Small intestine (tissue), 7 donors: ENCODE results near the gene NHS. TPM values are rescaled to one million over a fixed set of nuclear protein-coding genes. Genes with fewer than 3 reads are reported as not detected.

ENCODE experiments used
- DNase-seq, 2 donors: peaks; one replicate each; pipeline versions ENCODE4 v3.0.0 to v3.0.0-alpha.2; 2013
- FAIRE-seq: peaks from 2 replicates; lab custom pipeline; 2012; peaks lifted over from hg19 to GRCh38; lab: Jason Lieb, UNC
- H3K27ac ChIP-seq, 3 donors: one replicate each; pipeline ENCODE4 v1.5.1; 2013; ENCODE audit warnings: low read length in 2 of 3, mild to moderate bottlenecking in 2 of 3, control low read depth in 1 of 3, inconsistent platforms in 1 of 3, low read depth in 1 of 3, moderate library complexity in 1 of 3
- H3K27me3 ChIP-seq, 3 donors: one replicate each; pipeline ENCODE4 v1.6.1; 2013; ENCODE audit warnings: low read length in 3 of 3, inconsistent platforms in 1 of 3; ENCODE audit not compliant: control insufficient read depth in 3 of 3, insufficient read depth in 3 of 3
- H3K36me3 ChIP-seq, 3 donors: one replicate each; pipeline ENCODE4 v1.6.1; 2013; ENCODE audit warnings: low read length in 3 of 3, inconsistent platforms in 1 of 3, low read depth in 1 of 3, mild to moderate bottlenecking in 1 of 3, moderate library complexity in 1 of 3; ENCODE audit not compliant: control insufficient read depth in 3 of 3, insufficient read depth in 2 of 3
- H3K4me1 ChIP-seq, 3 donors: one replicate each; pipeline ENCODE4 v1.6.1; 2013; ENCODE audit warnings: low read length in 2 of 3, inconsistent platforms in 1 of 3, low read depth in 1 of 3, mild to moderate bottlenecking in 1 of 3, moderate library complexity in 1 of 3; ENCODE audit not compliant: control insufficient read depth in 3 of 3, insufficient read depth in 2 of 3
- H3K4me3 ChIP-seq, 3 donors: one replicate each; pipeline ENCODE4 v1.5.1; 2013; ENCODE audit warnings: low read length in 3 of 3, control low read depth in 1 of 3, inconsistent platforms in 1 of 3, low read depth in 1 of 3, mild to moderate bottlenecking in 1 of 3, moderate library complexity in 1 of 3
- H3K9me3 ChIP-seq, 2 donors: one replicate each; pipeline ENCODE4 v1.6.1; 2013; ENCODE audit warnings: low read depth in 1 of 2, low read length in 1 of 2; ENCODE audit not compliant: control insufficient read depth in 2 of 2, insufficient read depth in 1 of 2
- WGBS, 3 donors: extraction: QIAGEN DNeasy Blood & Tissue Kit; methylation state at CpG; one replicate each; pipeline ENCODE4 v1.1.7; 2013; 5-methylcytosine and 5-hydroxymethylcytosine counted together
- polyA plus RNA-seq, 4 donors: library from polyadenylated mRNA; stranded (reverse) in 3 of 4; unstranded in 1 of 4; fragments of 200-250 nt in 3 of 4; fragments of 120-200 nt in 1 of 4; gene quantifications; one replicate each; pipeline versions ENCODE4 v1.2.1 to v1.2.3, GENCODE V29; 2013
- donor health status: healthy with polysubstance abuse.
- donor health status: control.
- donor health status: control.
- donor health status: Bipolar disorder and iron deficiency.
- donor health status: healthy.

The NHS gene
- polyA plus RNA-seq, 4 donors: under 0.01 to 5.8 (median 0.79) TPM

- Histone ChIP-seq H3K27me3 (no peaks in the 10 kb centered on the region), H3K9me3 (no peaks in the 10 kb centered on the region), H3K4me3 (no peak overlapping the region), H3K27ac (no peak overlapping the region), H3K36me3 (no peaks in the 10 kb centered on the region), H3K4me1 (no peaks in the 10 kb centered on the region)
- WGBS, 3 donors: 12 to 18% (median 18%) methylated on average over 2 of the region's 2 CpGs
- DNase-seq (peak in 1 of 2 donors; percentile 0), FAIRE-seq (no peak)
These were observed 299.6 kb downstream of the NHS start for GRCh38 chrX:17674601-17675000.

GRCh38 chrX:17679261-17679660 lies 304.3 kb downstream of the NHS start:
- H3K4me3 ChIP-seq: no peak overlapping the region
- H3K27me3 ChIP-seq: no peaks in the 10 kb centered on the region
- H3K4me1 ChIP-seq: no peaks in the 10 kb centered on the region
- H3K27ac ChIP-seq: no peak overlapping the region
- H3K9me3 ChIP-seq: no peaks in the 10 kb centered on the region
- H3K36me3 ChIP-seq: no peaks in the 10 kb centered on the region
- DNase-seq: no peak
- no peak for FAIRE-seq

GRCh38 chrX:17679820-17680219 lies 304.8 kb downstream of the NHS start:
- DNase-seq (peak in 1 of 2 donors; percentile 28), FAIRE-seq (no peak)
- Histone ChIP-seq H3K27me3 (no peaks in the 10 kb centered on the region), H3K36me3 (no peaks in the 10 kb centered on the region), H3K27ac (no peak overlapping the region), H3K4me3 (no peak overlapping the region), H3K9me3 (no peaks in the 10 kb centered on the region), H3K4me1 (no peaks in the 10 kb centered on the region)
- WGBS, 3 donors: 22 to 55% (median 35%) methylated on average over 2 of the region's 2 CpGs

- Histone ChIP-seq H3K36me3 (no peaks in the 10 kb centered on the region), H3K4me3 (no peak overlapping the region), H3K27ac (no peak overlapping the region), H3K9me3 (no peaks in the 10 kb centered on the region), H3K27me3 (no peaks in the 10 kb centered on the region), H3K4me1 (no peaks in the 10 kb centered on the region)
- DNase-seq: no peak
- no peak for FAIRE-seq
- WGBS, 3 donors: 62 to 90% (median 70%) methylated on average over 1 of the region's 1 CpG
These were observed 305.9 kb downstream of the NHS start for GRCh38 chrX:17680732-17681413.

- WGBS, 3 donors: 39 to 63% (median 54%) methylated on average over 2 of the region's 2 CpGs
- Histone ChIP-seq H3K36me3 (no peaks in the 10 kb centered on the region), H3K4me3 (no peak overlapping the region), H3K27ac (no peak overlapping the region), H3K4me1 (no peaks in the 10 kb centered on the region), H3K9me3 (no peaks in the 10 kb centered on the region), H3K27me3 (no peaks in the 10 kb centered on the region)
- DNase-seq: no peak
- FAIRE-seq: no peak
These were observed 307.3 kb downstream of the NHS start for GRCh38 chrX:17682259-17682658.

GRCh38 chrX:17685026-17685425 lies 310.0 kb downstream of the NHS start:
- H3K4me1 ChIP-seq: peaks cover 0 to 6% (median 0%) of the 10 kb centered on the region in 3 donors
- no peaks in the 10 kb centered on the region for H3K27me3 ChIP-seq
- H3K4me3 ChIP-seq: no peak overlapping the region
- H3K27ac ChIP-seq: no peak overlapping the region
- H3K9me3 ChIP-seq: no peaks in the 10 kb centered on the region
- FAIRE-seq: no peak
- 76 to 91% (median 86%) methylated on average over 4 of the region's 4 CpGs for WGBS, 3 donors
- peaks cover 0 to 2% (median 0%) of the 10 kb centered on the region in 3 donors for H3K36me3 ChIP-seq
- DNase-seq: no peak

GRCh38 chrX:17687648-17688047 lies 312.6 kb downstream of the NHS start:
- 88 to 95% (median 92%) methylated on average over 14 of the region's 14 CpGs for WGBS, 3 donors
- Histone ChIP-seq H3K4me3 (no peak overlapping the region), H3K4me1 (peaks cover 0 to 6% (median 0%) of the 10 kb centered on the region in 3 donors), H3K27ac (no peak overlapping the region), H3K27me3 (no peaks in the 10 kb centered on the region), H3K36me3 (peaks cover 0 to 6% (median 0%) of the 10 kb centered on the region in 3 donors), H3K9me3 (no peaks in the 10 kb centered on the region)
- DNase-seq (no peak), FAIRE-seq (no peak)

- DNase-seq (peak; percentile 57 to 72), FAIRE-seq (peak; percentile 59)
- H3K27me3 ChIP-seq: no peaks in the 10 kb centered on the region
- H3K9me3 ChIP-seq: no peaks in the 10 kb centered on the region
- WGBS, 3 donors: 11 to 41% (median 19%) methylated on average over 4 of the region's 4 CpGs
- H3K27ac ChIP-seq: no peak overlapping the region
- peaks cover 0 to 10% (median 0%) of the 10 kb centered on the region in 3 donors for H3K36me3 ChIP-seq
- peaks cover 0 to 6% (median 0%) of the 10 kb centered on the region in 3 donors for H3K4me1 ChIP-seq
- no peak overlapping the region for H3K4me3 ChIP-seq
These were observed 315.0 kb downstream of the NHS start for GRCh38 chrX:17689971-17690409.
